HPDE6-E6E7 (cell line): Measurements from ENCODE around the gene MPZ.
"Not testable (repeated sequence)": the region's sequence is repeated elsewhere in the genome, so short reads cannot be mapped to it uniquely, and the experiment has no call there.

Source experiments
- DNase-seq: peaks from one replicate; pipeline ENCODE4 v3.0.0; 2011; ENCODE audit warnings: missing footprints; ENCODE audit errors: extremely low spot score

The MPZ gene

DNA sequence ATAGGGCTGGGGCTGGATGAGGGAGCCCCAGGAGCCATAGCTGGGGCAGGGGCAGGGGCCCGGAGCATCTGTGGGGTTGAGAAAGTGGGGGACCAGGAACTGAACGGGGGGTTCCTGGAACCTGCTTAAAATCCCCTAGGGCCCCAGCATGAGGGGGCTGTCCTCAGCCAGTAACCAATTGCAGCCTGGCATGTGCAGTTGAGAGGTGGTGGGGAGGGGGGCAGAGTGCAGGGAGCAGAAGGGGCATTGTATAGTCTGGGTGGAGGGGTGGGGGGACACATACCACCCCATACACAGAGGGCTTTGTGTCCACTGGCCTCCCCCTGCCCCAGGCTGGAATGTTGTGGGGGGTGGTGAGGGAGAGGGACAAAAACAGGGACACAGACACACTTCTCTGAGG, at the start of gene MPZ:
Gene MPZ (minus strand): TSS at position 101 of the 400 bp plus-strand sequence. CDS start 63 bp downstream, at position 38.
- DNase-seq: no peak

- no peak for DNase-seq
These were observed 49.5 kb upstream of the MPZ start for GRCh38 chr1:161359291-161359690.

GRCh38 chr1:161357073-161357472, 47.3 kb upstream of the MPZ start:
- DNase-seq: no peak

GRCh38 chr1:161351482-161351881, 41.7 kb upstream of the MPZ start:
- DNase-seq: no peak

- DNase-seq: no peak
These were observed 40.9 kb upstream of the MPZ start for GRCh38 chr1:161350671-161351070.

GRCh38 chr1:161342821-161343220, 33.1 kb upstream of the MPZ start:
- DNase-seq: no peak

DNA sequence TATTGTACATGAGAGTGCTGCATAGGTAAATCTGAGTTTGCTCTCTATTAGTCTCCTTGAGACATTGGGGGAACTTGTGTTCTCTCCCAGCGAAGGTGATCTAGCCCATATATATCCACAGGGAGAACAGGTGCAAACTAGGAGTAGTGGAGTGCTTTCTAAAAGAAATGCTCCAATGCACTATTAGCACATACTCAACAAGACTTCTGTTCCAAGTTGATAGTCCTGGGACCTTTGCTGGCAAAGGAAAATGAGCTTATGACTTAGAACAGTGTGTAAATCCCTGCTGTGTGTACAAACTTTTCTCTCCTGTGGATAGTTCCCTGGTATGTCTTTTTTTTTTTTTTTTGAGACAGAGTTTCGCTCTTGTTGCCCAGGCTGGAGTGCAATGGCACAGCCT, 32.4 kb upstream of the MPZ start:
- DNase-seq: no peak

DNA sequence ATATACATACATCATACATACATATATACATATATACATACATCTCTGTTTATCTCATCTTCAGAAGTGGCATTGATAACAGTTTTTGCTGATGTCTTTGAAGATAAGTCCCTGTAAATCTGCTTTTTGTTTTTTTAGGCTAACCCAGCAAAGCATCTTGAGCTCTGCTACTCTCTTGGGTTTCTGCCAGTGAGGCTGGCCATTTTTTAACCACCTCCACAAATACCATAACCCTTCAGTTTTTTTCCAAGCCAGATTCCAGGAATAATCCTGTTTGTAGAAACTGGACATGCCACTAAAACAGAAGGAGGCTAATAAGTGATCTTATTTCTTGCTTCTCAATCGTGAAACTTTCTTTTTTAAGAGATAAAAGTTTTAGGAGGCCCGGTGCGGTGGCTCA, 26.0 kb upstream of the MPZ start:
- DNase-seq: no peak

- DNase-seq: no peak
These were observed 23.4 kb upstream of the MPZ start for GRCh38 chr1:161333166-161333565.

GRCh38 chr1:161330346-161330745, 20.6 kb upstream of the MPZ start:
- no peak for DNase-seq

DNA sequence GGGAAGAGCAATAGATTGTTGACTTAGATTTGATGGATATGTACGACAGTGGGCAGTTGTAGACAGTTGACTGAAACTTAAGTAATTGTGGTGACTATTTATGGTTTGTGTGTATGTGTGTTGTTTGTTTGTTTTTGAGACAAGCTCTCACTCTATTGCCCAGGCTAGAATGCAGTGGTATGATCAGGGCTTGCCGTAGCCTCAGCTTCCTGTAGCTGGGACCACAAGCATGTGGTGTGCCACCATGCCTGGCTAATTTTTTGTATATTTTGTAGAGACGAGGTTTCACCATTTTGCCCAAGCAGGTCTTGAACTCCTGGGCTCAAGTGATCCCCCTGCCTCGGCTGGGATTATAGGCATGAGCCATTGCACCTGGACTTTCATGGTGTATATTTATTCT, 14.3 kb upstream of the MPZ start:
- no peak for DNase-seq

DNA sequence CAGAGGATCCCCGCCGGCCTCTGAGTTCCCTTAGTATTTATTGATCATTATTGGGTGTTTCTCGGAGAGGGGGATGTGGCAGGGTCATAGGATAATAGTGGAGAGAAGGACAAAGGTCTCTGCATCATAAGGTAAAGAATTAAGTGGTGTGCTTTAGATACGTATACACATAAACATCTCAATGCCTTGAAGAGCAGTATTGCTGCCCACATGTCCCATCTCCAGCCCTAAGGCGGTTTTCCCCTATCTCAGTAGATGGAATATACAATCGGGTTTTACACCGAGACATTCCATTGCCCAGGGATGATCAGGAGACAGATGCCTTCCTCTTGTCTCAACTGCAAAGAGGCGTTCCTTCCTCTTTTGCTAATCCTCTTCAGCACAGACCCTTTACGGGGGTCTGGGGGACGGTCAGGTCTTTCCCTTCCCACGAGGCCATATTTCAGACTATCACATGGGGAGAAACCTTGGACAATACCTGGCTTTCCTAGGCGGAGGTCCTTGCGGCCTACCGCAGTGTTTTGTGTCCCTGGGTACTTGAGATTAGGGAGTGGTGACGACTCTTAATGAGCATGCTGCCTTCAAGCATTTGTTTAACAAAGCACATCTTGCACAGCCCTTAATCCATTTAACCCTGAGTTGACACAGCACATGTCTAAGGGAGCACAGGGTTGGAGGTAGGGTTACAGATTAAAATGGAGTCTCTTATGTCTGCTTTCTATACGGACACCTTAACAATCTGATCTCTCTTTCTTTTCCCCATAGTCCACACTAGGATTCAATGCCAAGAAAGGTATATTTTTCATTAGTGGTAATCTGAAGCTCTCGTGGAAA, 6.3 kb upstream of the MPZ start:
- DNase-seq: not testable (repeated sequence)

- peak; percentile 88 for DNase-seq
These were observed 4.6 kb upstream of the MPZ start, which contains the start of gene SDHC for GRCh38 chr1:161314201-161314981. SDHC (plus strand) TSS chr1:161314381; CDS start chr1:161314406, 25 bp downstream.

- no peak for DNase-seq
These were observed 3.9 kb upstream of the MPZ start for GRCh38 chr1:161313554-161314200.

DNA sequence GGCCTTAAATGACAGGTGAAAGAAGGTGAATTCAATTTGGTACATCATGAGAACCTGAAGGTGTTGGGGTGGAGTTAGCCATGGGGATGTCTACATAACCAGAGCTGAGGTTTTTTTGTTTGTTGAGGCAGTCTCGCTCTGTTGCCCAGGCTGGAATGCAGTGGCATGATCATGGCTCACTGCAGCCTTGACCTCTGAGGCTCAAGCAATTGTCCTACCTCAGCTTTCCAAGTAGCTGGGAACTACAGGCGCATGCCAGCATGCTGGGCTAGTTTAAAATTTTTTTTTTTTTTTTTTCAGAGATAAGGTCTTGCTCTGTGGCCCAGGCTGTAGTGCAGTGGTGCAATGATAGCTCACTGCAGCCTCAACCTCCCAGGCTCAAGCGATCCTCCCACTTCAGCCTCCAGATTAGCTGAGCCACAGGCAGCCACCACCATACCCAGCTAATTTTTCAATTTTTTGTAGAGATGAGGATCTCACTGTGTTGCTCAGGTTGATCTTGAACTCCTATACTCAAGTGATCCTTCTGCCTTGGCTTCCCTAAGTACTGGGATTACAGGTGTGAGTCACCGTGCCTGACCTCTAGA, 1.9 kb upstream of the MPZ start:
- no peak for DNase-seq

DNA sequence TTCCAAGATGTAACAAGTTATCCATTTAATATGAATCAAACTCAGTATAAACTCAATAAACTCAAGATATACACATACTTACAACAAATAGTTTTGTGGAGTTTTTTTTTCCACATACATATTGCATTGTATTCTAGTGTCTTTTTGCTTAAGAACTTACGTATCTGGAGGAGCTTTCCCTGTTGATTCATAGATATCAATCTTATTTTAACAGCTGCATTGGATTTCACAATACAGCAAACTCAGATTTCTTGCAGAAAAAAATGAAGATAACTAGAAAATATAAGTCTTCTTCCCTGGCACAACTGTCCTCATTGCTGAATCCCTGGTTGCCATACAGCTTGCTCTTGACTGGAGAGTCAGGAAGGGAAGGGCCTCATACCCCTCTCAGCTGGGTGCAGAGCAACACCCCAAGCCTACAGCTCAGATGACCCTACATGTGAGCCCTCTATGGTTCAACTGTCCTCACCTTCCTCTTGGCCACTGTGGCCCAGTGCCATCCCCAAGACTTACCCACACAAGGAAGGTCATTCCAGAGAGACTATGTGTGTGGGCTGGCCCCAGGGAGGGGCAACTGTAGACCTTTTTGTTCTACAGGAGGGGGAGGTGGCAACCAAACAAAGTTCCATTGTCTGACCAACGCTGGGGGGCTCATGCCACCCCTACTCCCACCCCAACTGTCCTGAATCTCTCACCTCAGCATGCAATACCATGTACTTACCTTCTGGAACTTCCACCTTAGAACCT, 1.7 kb downstream of the MPZ start:
- no peak for DNase-seq

DNA sequence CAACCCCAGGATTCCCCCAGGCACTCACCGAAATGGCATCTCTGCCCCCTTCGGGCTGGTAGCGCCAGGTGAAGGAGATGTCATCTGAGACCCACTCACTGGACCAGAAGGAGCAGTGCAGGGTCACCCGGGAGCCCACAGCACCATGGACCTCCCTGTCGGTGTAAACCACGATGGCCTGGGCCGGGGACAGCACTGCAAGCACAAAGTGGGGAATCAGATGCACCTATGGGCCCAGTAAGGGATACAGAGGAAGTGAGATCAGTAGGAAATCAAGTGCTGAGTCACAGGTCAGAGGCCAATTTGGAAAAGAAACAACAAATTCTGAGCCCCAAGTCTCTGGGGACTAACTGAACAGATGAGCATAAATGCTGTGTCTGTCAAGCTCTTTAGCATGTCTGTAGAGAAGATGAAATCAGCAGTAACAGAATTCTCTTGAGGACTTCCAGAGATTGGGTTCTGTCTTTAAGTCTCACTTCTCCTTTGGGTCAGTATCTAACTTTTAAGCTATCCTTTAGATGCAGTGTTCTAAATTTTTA, 2.5 kb downstream of the MPZ start:
- no peak for DNase-seq

GRCh38 chr1:161305867-161306519, 3.8 kb downstream of the MPZ start:
- peak; percentile 39 for DNase-seq

- no peak for DNase-seq
These were observed 4.6 kb downstream of the MPZ start for GRCh38 chr1:161304927-161305866.
